Thyroid gland (tissue), 4 donors: ENCODE measurements around the gene ANKRD33B. TPM values are rescaled to one million over a fixed set of nuclear protein-coding genes. Genes with fewer than 3 reads are reported as not detected.

Experiments
- DNase-seq, 2 donors: peaks; one replicate each; pipeline ENCODE4 v3.0.0-alpha.2; 2019
- H3K27ac ChIP-seq, 3 donors: fragments of 200-600 bp; sonication (generic); 1 replicate in 2 of 3; 2 replicates in 1 of 3; pipeline ENCODE4 v1.5.1; 2016 to 2019; ENCODE audit warnings: mild to moderate bottlenecking in 1 of 3, moderate library complexity in 1 of 3
- H3K27me3 ChIP-seq: fragments of 200-600 bp; sonication (generic); one replicate; pipeline ENCODE4 v1.5.1; 2019
- H3K36me3 ChIP-seq, 2 donors: fragments of 200-600 bp; sonication (generic); one replicate each; pipeline ENCODE4 v1.5.1; 2016 to 2019
- H3K4me1 ChIP-seq, 2 donors: fragments of 200-600 bp; sonication (generic); one replicate each; pipeline ENCODE4 v1.5.1; 2017 to 2019
- H3K4me3 ChIP-seq, 3 donors: fragments of 200-600 bp; sonication (generic); replicated peaks in 1 of 3; 1 replicate in 2 of 3; 2 replicates in 1 of 3; pipeline ENCODE4 v1.5.1; 2016; ENCODE audit warnings: mild to moderate bottlenecking in 1 of 3
- H3K9me3 ChIP-seq: fragments of 200-600 bp; sonication (generic); one replicate; pipeline ENCODE4 v1.5.1; 2017
- POLR2A ChIP-seq, 2 donors: fragments of 450-650 bp; IDR thresholded peaks; one replicate each; pipeline ENCODE4 v1.6.1; 2017; ENCODE audit warnings: antibody characterized with exemption in 2 of 2, mild to moderate bottlenecking in 2 of 2, moderate library complexity in 1 of 2
- WGBS, 2 donors: methylation state at CpG; one replicate each; pipeline ENCODE4 v1.1.5; 2017; 5-methylcytosine and 5-hydroxymethylcytosine counted together
- intact Hi-C: fragments of 100-400 bp; cut with DNase I; formaldehyde crosslinking; loops from one replicate; pipeline ENCODE4 v1.15.1; 2023
- total RNA-seq, 4 donors: library from RNA; depleted of rRNA; stranded (reverse); fragments of >200 nt; gene quantifications; one replicate each; pipeline ENCODE4 v1.2.3, GENCODE V29; 2016
- TF ChIP-seq, protein P1 (sequence below), 6 experiments: fragments of 200-600 bp in 3 of 6; fragments of 450-650 bp in 3 of 6; sonication (generic) in 3 of 6; IDR thresholded peaks; one replicate each; pipeline ENCODE4 v1.5.1; 2016 to 2019; ENCODE audit warnings: antibody characterized with exemption in 6 of 6, mild to moderate bottlenecking in 2 of 6, inconsistent platforms in 1 of 6, moderate library complexity in 1 of 6

Gene ANKRD33B
- total RNA-seq, 4 donors from 2014 or later = 0.67 to 1.6 (median 1.1) TPM

DNA sequence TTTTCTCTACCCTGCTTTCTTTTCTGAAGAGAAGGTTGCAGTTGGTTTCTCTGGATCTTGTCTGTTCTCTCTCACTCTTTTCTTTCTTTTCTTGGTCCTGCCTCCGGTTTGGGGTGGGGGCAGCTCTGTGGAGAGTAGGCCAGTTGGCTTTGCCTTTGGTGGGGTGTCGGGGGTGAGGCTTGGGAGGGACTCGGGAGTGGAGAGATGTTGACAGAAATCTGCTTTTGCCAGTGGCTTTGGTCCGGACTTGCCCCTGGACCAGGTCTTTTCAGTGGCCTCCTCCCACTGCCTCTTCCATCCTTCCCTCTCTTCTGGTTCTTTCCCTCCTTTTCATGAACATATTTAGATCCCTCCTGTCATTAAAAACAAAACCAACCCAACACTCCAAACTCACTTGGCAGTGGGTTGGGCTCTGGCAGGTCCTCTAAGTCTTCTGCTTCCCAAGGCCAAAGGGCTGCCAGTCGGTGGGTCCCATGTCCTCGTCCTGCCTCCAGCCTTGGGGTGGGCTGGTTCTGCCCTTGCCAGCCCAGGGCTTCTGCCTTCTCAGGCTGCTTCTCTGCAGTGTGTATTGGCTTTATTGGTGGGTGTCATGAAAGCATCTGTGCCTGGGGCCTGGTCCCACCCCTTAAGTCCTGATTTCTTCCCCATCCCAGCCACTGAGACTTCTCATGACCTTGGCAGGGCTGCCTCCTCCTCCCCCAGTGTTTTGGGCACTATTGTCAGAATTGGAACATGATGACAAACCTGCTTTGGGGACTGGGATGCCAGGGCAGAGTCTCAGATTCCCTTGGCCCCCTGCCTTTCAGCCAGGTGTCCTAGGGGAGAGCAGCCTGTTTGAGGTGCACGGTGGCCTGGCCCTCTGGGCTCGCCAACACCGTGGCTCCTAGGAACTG lies 16.9 kb downstream of the ANKRD33B start:
- Histone ChIP-seq H3K27ac (no peak overlapping the region), H3K9me3 (no peaks in the 10 kb centered on the region), H3K4me1 (peaks cover 9 to 19% of the 10 kb centered on the region in 2 donors), H3K36me3 (no peaks in the 10 kb centered on the region), H3K27me3 (no peaks in the 10 kb centered on the region), H3K4me3 (no peak overlapping the region)
- whole genome bisulfite sequencing, 2 donors = 95 to 97% methylated on average over 9 of the region's 9 CpGs
- TF ChIP-seq, protein P1, sequence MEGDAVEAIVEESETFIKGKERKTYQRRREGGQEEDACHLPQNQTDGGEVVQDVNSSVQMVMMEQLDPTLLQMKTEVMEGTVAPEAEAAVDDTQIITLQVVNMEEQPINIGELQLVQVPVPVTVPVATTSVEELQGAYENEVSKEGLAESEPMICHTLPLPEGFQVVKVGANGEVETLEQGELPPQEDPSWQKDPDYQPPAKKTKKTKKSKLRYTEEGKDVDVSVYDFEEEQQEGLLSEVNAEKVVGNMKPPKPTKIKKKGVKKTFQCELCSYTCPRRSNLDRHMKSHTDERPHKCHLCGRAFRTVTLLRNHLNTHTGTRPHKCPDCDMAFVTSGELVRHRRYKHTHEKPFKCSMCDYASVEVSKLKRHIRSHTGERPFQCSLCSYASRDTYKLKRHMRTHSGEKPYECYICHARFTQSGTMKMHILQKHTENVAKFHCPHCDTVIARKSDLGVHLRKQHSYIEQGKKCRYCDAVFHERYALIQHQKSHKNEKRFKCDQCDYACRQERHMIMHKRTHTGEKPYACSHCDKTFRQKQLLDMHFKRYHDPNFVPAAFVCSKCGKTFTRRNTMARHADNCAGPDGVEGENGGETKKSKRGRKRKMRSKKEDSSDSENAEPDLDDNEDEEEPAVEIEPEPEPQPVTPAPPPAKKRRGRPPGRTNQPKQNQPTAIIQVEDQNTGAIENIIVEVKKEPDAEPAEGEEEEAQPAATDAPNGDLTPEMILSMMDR (IDR thresholded peaks at IDR 0.05) = no peak
- TF ChIP-seq POLR2A (IDR thresholded peaks at IDR 0.05) = no peak
- DNase-seq = no peak
- intact Hi-C loops = no loop called here

DNA sequence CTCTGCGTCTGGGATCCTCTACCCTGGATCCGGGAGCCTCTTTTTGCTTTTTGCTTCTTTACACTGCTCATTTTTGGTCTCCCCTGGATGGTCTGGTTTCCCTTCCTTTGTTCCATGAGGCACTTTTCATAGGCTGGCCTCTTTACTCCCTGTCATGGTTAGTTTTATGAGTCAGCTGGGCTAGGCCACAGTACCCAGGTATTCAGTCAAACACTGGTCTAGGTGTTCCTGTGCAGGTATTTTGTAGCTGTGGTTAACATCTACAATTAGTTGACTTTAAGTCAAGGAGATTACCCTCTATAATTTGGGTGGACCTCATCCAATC lies 17.5 kb downstream of the ANKRD33B start:
- Histone ChIP-seq H3K27ac (no peak overlapping the region), H3K27me3 (no peaks in the 10 kb centered on the region), H3K4me1 (peaks cover 9 to 19% of the 10 kb centered on the region in 2 donors), H3K4me3 (no peak overlapping the region), H3K36me3 (no peaks in the 10 kb centered on the region), H3K9me3 (no peaks in the 10 kb centered on the region)
- TF ChIP-seq POLR2A (IDR thresholded peaks at IDR 0.05) = no peak
- TF ChIP-seq, protein P1 (IDR thresholded peaks at IDR 0.05) = no peak
- 93 to 100% methylated on average over 2 of the region's 2 CpGs for WGBS, 2 donors
- no peak for DNase-seq
- intact Hi-C loops = no loop called here

DNA sequence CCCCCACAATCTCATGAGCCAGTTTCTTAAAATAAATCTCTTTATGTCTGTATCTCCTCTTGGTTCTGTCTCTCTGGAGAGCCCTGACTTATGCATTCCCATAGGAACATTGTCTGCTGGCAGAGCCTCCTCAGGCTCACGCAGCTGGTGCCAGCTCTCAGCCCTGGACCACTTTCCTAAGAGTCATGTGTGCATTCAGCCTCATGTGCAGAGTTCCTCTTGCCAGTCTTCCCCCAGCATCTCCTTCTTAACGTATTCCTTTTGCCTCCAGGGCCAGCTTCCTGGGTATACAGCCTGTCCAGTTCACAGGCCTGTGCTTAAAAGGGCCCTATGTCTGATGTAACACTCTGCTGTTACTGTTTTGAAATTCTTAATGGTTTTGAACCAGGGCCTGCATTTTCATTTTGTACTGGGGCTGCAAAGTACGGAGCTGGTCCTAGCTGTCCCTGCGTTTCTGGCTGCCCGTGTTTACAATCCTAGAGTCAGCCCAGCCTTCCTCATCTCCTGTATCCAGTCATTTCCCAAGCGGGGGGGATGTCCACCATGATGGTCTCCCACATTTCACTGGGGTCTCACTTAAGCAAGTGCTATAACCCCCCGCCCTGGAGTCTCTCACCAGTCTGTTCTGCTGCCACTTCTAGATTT lies 18.1 kb downstream of the ANKRD33B start:
- H3K9me3 ChIP-seq = no peaks in the 10 kb centered on the region
- H3K27ac ChIP-seq = peak overlapping the region in 1 of 3 donors; percentile 2
- no peak overlapping the region for H3K4me3 ChIP-seq
- H3K36me3 ChIP-seq = no peaks in the 10 kb centered on the region
- no peaks in the 10 kb centered on the region for H3K27me3 ChIP-seq
- 84 to 86% methylated on average over 7 of the region's 7 CpGs for WGBS, 2 donors
- H3K4me1 ChIP-seq = peaks cover 9 to 19% of the 10 kb centered on the region in 2 donors
- intact Hi-C loops = no loop called here
- DNase-seq = no peak
- no peak for TF ChIP-seq POLR2A (IDR thresholded peaks at IDR 0.05)
- TF ChIP-seq, protein P1 (IDR thresholded peaks at IDR 0.05) = no peak

DNA sequence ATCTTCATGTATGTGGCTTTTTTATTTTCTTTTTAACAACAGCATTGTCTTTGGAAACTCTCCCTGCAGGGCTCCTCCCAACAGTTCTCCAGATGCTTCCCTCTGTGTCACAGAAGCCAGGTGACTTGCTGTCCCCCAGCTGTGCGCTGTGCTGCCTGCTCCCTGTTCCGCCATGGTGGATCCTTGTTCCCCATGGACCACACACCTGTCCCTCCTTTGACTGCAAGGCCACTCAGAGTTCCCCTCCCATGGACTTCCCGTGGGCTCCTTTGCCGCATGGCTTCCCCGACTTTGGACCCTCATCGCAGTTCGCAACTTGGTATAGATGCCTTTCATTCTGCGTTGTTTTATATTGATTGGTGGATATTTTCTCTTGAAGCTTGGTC lies 18.6 kb downstream of the ANKRD33B start:
- Histone ChIP-seq H3K27ac (no peak overlapping the region), H3K9me3 (no peaks in the 10 kb centered on the region), H3K36me3 (no peaks in the 10 kb centered on the region), H3K4me1 (peaks cover 9 to 19% of the 10 kb centered on the region in 2 donors), H3K4me3 (no peak overlapping the region), H3K27me3 (no peaks in the 10 kb centered on the region)
- DNase-seq = no peak
- TF ChIP-seq POLR2A (IDR thresholded peaks at IDR 0.05) = no peak
- TF ChIP-seq, protein P1 (IDR thresholded peaks at IDR 0.05) = no peak
- intact Hi-C loops = no loop called here
- WGBS, 2 donors = 99 to 100% methylated on average over 8 of the region's 8 CpGs
